Uterus (tissue), 2 donors: ENCODE measurements around the gene EFEMP2.

Experiments used
- POLR2A ChIP-seq, 2 donors: fragments of 450-650 bp; IDR thresholded peaks; one replicate each; pipeline ENCODE4 v1.6.1; 2016; ENCODE audit warnings: antibody characterized with exemption in 2 of 2, mild to moderate bottlenecking in 1 of 2, moderate library complexity in 1 of 2
- TF ChIP-seq, protein P1 (sequence below), 4 experiments: fragments of 200-600 bp in 2 of 4; fragments of 450-650 bp in 2 of 4; sonication (generic) in 2 of 4; IDR thresholded peaks; one replicate each; pipeline ENCODE4 v1.5.1; 2016 to 2019; ENCODE audit warnings: antibody characterized with exemption in 4 of 4, mild to moderate bottlenecking in 2 of 4, moderate library complexity in 1 of 4

- TF ChIP-seq, protein P1, sequence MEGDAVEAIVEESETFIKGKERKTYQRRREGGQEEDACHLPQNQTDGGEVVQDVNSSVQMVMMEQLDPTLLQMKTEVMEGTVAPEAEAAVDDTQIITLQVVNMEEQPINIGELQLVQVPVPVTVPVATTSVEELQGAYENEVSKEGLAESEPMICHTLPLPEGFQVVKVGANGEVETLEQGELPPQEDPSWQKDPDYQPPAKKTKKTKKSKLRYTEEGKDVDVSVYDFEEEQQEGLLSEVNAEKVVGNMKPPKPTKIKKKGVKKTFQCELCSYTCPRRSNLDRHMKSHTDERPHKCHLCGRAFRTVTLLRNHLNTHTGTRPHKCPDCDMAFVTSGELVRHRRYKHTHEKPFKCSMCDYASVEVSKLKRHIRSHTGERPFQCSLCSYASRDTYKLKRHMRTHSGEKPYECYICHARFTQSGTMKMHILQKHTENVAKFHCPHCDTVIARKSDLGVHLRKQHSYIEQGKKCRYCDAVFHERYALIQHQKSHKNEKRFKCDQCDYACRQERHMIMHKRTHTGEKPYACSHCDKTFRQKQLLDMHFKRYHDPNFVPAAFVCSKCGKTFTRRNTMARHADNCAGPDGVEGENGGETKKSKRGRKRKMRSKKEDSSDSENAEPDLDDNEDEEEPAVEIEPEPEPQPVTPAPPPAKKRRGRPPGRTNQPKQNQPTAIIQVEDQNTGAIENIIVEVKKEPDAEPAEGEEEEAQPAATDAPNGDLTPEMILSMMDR (IDR thresholded peaks at IDR 0.05): no peak
- peak; percentile 61 to 83 for TF ChIP-seq POLR2A (IDR thresholded peaks at IDR 0.05)
Observed at GRCh38 chr11:65918211-65919140, 45.9 kb upstream of the EFEMP2 start, which contains the start of gene C11orf68.
